HepG2 (cell line): ENCODE measurements around the gene ATP12A. TPM values are rescaled to one million over a fixed set of nuclear protein-coding genes. Genes with fewer than 3 reads are reported as not detected.

Source experiments
- ATAC-seq: fragments of 200-7000 bp; cut with Tn5 transposase; 3 replicates; pipeline ENCODE4 v1.9.1; 2020; ENCODE audit warnings: mild to moderate bottlenecking, moderate library complexity
- BruUV-seq: library from RNA; stranded (reverse); fragments of 400-500 nt; replicated peaks from 2 replicates; lab custom pipeline; 2021; lab: Mats Ljungman, UMichigan
- CTCF ChIA-PET: fragments of 300-600 bp; formaldehyde crosslinking; extraction: SDS; loops from one replicate; lab custom pipeline; 2021; ENCODE audit warnings: low total read pairs, inconsistent platforms, low intra/inter-chr PET ratio; lab: Yijun Ruan, JAX
- POLR2A ChIA-PET: fragments of 350-600 bp; sonication (Branson Sonifier 250); formaldehyde crosslinking; loops from one replicate; lab custom pipeline; 2020; ENCODE audit warnings: antibody characterized with exemption, inconsistent platforms; lab: Yijun Ruan, JAX
- DNase-seq: peaks from one replicate; pipeline ENCODE4 v3.0.0-alpha.2; 2015; ENCODE audit warnings: low spot score
- FAIRE-seq: peaks from 3 replicates; lab custom pipeline; 2011; peaks lifted over from hg19 to GRCh38; lab: Jason Lieb, UNC
- H2AFZ ChIP-seq: one replicate; pipeline ENCODE4 v1.6.1; 2011; ENCODE audit warnings: low read length, inconsistent platforms
- H3K27ac ChIP-seq: fragments of 300-600 bp; 3 replicates; pipeline ENCODE4 v1.8.0; 2011; ENCODE audit warnings: mixed run types, mild to moderate bottlenecking, mixed read lengths, low read length, inconsistent platforms; ENCODE audit not compliant: insufficient read depth; ENCODE audit errors: extremely low read length
- H3K27me3 ChIP-seq, 2 experiments: fragments of 200-600 bp in 1 of 2; 2 replicates in 1 of 2; 3 replicates in 1 of 2; pipeline versions ENCODE4 v1.6.0 to v1.8.0; 2011; ENCODE audit warnings: low read length in 2 of 2, mild to moderate bottlenecking in 2 of 2, moderate library complexity in 2 of 2, inconsistent platforms in 1 of 2; ENCODE audit not compliant: insufficient read depth in 2 of 2, control insufficient read depth in 1 of 2
- H3K36me3 ChIP-seq, 2 experiments: fragments of 200-600 bp in 1 of 2; replicated peaks in 1 of 2; 2 replicates in 1 of 2; 3 replicates in 1 of 2; pipeline versions ENCODE4 v1.5.1 to v1.8.0; 2011; ENCODE audit warnings: low read length in 2 of 2, inconsistent platforms in 1 of 2; ENCODE audit not compliant: insufficient read depth in 2 of 2, control insufficient read depth in 1 of 2
- H3K4me1 ChIP-seq: 2 replicates; pipeline ENCODE4 v1.5.1; 2012; ENCODE audit warnings: low read length, inconsistent platforms; ENCODE audit not compliant: insufficient read depth
- H3K4me2 ChIP-seq: 2 replicates; pipeline ENCODE4 v1.6.0; 2011; ENCODE audit warnings: low read depth, low read length, inconsistent platforms
- H3K4me3 ChIP-seq, 3 experiments: fragments of 200-600 bp in 1 of 3; sonication (generic), shearing (Covaris generic) in 1 of 3; replicated peaks in 1 of 3; 2 replicates each; pipeline ENCODE4 v1.5.1; 2011 to 2016; ENCODE audit warnings: low read length in 3 of 3, inconsistent platforms in 2 of 3, low read depth in 2 of 3, mild to moderate bottlenecking in 2 of 3, control low read depth in 1 of 3, mixed read lengths in 1 of 3; ENCODE audit not compliant: insufficient read depth in 1 of 3
- H3K79me2 ChIP-seq: one replicate; pipeline ENCODE4 v1.6.1; 2011; ENCODE audit warnings: low read length, inconsistent platforms; ENCODE audit not compliant: insufficient read depth
- H3K9ac ChIP-seq: 2 replicates; pipeline ENCODE4 v1.6.0; 2011; ENCODE audit warnings: mild to moderate bottlenecking, low read depth, low read length, inconsistent platforms; ENCODE audit not compliant: insufficient read depth
- H3K9me3 ChIP-seq: 2 replicates; pipeline ENCODE4 v1.5.1; 2012; ENCODE audit warnings: mild to moderate bottlenecking, low read length
- H4K20me1 ChIP-seq: 2 replicates; pipeline ENCODE4 v1.6.0; 2011; ENCODE audit warnings: inconsistent platforms, mild to moderate bottlenecking, low read length, moderate library complexity; ENCODE audit not compliant: insufficient read depth
- ARNT ChIP-seq: fragments of 450-650 bp; IDR thresholded peaks from 2 replicates; pipeline ENCODE4 v1.6.1; 2017
- CEBPZ ChIP-seq: IDR thresholded peaks from 2 replicates; pipeline ENCODE4 v1.6.1; 2012; ENCODE audit warnings: low read length, improper control_type of control experiment
- GPN1 ChIP-seq: sonication (generic); formaldehyde crosslinking; IDR thresholded peaks from 2 replicates; pipeline ENCODE4 v1.5.1; 2020; ENCODE audit warnings: missing genetic modification reagents, borderline replicate concordance
- MTF1 ChIP-seq: sonication (generic); formaldehyde crosslinking; IDR thresholded peaks from 2 replicates; pipeline ENCODE4 v1.5.0; 2020; ENCODE audit warnings: missing genetic modification reagents
- POGZ ChIP-seq: sonication (generic); formaldehyde crosslinking; IDR thresholded peaks from 2 replicates; pipeline ENCODE4 v1.4.0; 2020; ENCODE audit warnings: mild to moderate bottlenecking, missing genetic modification reagents
- SOX5 ChIP-seq: IDR thresholded peaks from 2 replicates; pipeline ENCODE4 v1.6.1; 2016; ENCODE audit warnings: borderline replicate concordance
- SP1 ChIP-seq, 2 experiments: fragments of 450-650 bp in 1 of 2; sonication (generic) in 1 of 2; formaldehyde crosslinking in 1 of 2; IDR thresholded peaks; 2 replicates each; pipeline versions ENCODE4 v1.4.0 to v1.6.1; 2016 to 2020; ENCODE audit warnings: missing genetic modification reagents in 1 of 2
- TOPORS ChIP-seq: sonication (generic); formaldehyde crosslinking; IDR thresholded peaks from 2 replicates; pipeline ENCODE4 v1.8.0; 2023; ENCODE audit warnings: mild to moderate bottlenecking, missing genetic modification reagents
- ZFP62 ChIP-seq: sonication (generic); formaldehyde crosslinking; IDR thresholded peaks from 2 replicates; pipeline ENCODE4 v1.4.0; 2020; ENCODE audit warnings: missing genetic modification reagents
- ZFP90 ChIP-seq: sonication (generic); formaldehyde crosslinking; IDR thresholded peaks from 2 replicates; pipeline ENCODE4 v1.8.0; 2022; ENCODE audit warnings: missing genetic modification reagents, mild to moderate bottlenecking, inconsistent platforms, borderline replicate concordance
- ZMYM2 ChIP-seq: sonication (generic); formaldehyde crosslinking; IDR thresholded peaks from 2 replicates; pipeline ENCODE4 v1.8.0; 2022; ENCODE audit warnings: mild to moderate bottlenecking, missing genetic modification reagents
- ZNF441 ChIP-seq: sonication (generic); formaldehyde crosslinking; IDR thresholded peaks from 2 replicates; pipeline ENCODE4 v1.7.0; 2021; ENCODE audit warnings: missing genetic modification reagents, borderline replicate concordance
- ZNF567 ChIP-seq: sonication (generic); formaldehyde crosslinking; IDR thresholded peaks from 2 replicates; pipeline ENCODE4 v1.8.1; 2023; ENCODE audit warnings: mild to moderate bottlenecking, missing genetic modification reagents, borderline replicate concordance
- WGBS: methylation state at CpG from one replicate; pipeline ENCODE4 v1.1.6; 2017; ENCODE audit warnings: low lambda C conversion rate; 5-methylcytosine and 5-hydroxymethylcytosine counted together
- in situ Hi-C: cut with HindIII; loops from 2 replicates; pipeline ENCODE4 v1.10.0; 2017; ENCODE audit warnings: low pct_unique_long_range_greater_than_20kb; ENCODE audit not compliant: extremely low pct_ligation_motif_present
- intact Hi-C: fragments of 100-400 bp; cut with micrococcal nuclease; formaldehyde crosslinking; loops from one replicate; pipeline ENCODE4 v1.10.0; 2022; ENCODE audit not compliant: unreplicated experiment
- polyA plus RNA-seq, 8 experiments: library from polyadenylated mRNA; depleted of rRNA in 3 of 8; stranded (reverse) in 7 of 8; unstranded in 1 of 8; fragments of >200 nt; fragmentation: Illumina TruSeq in 4 of 8; extraction: Trizol in 4 of 8; gene quantifications; 2 replicates each; pipeline versions ENCODE4 v1.2.1 to v1.2.3, GENCODE V29; 2011 to 2016; ENCODE audit warnings: low read depth in 4 of 8, missing spikeins in 1 of 8, mixed read lengths in 1 of 8; ENCODE audit not compliant: insufficient read depth in 1 of 8
- total RNA-seq, 5 experiments: library from RNA; depleted of rRNA; stranded (reverse); fragments of >200 nt; fragmentation: Illumina TruSeq; extraction: Trizol; gene quantifications; 2 replicates each; pipeline ENCODE4 v1.2.3, GENCODE V29; 2016; ENCODE audit warnings: low read depth in 1 of 5
- TF ChIP-seq, protein P1 (sequence below): IDR thresholded peaks from 2 replicates; pipeline ENCODE4 v1.6.1; 2012; ENCODE audit warnings: inconsistent platforms
- TF ChIP-seq, protein P2 (sequence below): sonication (generic); formaldehyde crosslinking; IDR thresholded peaks from 2 replicates; pipeline ENCODE4 v1.4.0; 2020; ENCODE audit warnings: mild to moderate bottlenecking, missing genetic modification reagents
- TF ChIP-seq, protein P3 (sequence below): sonication (generic); formaldehyde crosslinking; IDR thresholded peaks from 2 replicates; pipeline ENCODE4 v1.4.0; 2020; ENCODE audit warnings: mild to moderate bottlenecking, low read depth, missing genetic modification reagents

The ATP12A gene
- total and polyA plus RNA-seq, 2 of the 13 experiments (the other 11 are each of a cell fraction or from before 2014, with no cell fraction given) = not detected

- TF ChIP-seq GPN1 (CRISPR knock-in tag) (no peak), ARNT (no peak), ZFP62 (CRISPR knock-in tag) (no peak), SOX5 (CRISPR knock-in tag) (no peak), ZMYM2 (CRISPR knock-in tag) (no peak)
Observed at GRCh38 chr13:24663586-24663985, 16.6 kb upstream of the ATP12A start (continued).

GRCh38 chr13:24664726-24665409 lies 15.3 kb upstream of the ATP12A start:
- Histone ChIP-seq H3K79me2 (no peaks in the 10 kb centered on the region), H2AFZ (no peak overlapping the region), H3K9ac (no peak overlapping the region), H3K9me3 (no peaks in the 10 kb centered on the region), H3K36me3 (no peaks in the 10 kb centered on the region), H3K4me2 (no peak overlapping the region), H3K27me3 (peaks cover 2 to 23% of the 10 kb centered on the region in 2 experiments; a peak in 3 of 5 replicates), H3K4me3 (no peak overlapping the region), H3K4me1 (no peaks in the 10 kb centered on the region), H3K27ac (no peak overlapping the region), H4K20me1 (no peaks in the 10 kb centered on the region)
- FAIRE-seq (no peak), ATAC-seq (no peak), DNase-seq (no peak)
- in situ Hi-C loops (no loop called here), intact Hi-C loops (no loop called here)
- 28% methylated on average over 5 of the region's 5 CpGs for whole genome bisulfite sequencing
- BruUV-seq = no TSS peak
- ChIA-PET POLR2A (no interaction called here), CTCF (no interaction called here)
- TF ChIP-seq CEBPZ = no peak
- TF ChIP-seq, protein P1, sequence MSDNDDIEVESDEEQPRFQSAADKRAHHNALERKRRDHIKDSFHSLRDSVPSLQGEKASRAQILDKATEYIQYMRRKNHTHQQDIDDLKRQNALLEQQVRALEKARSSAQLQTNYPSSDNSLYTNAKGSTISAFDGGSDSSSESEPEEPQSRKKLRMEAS = no peak
- no peak for TF ChIP-seq SP1 (IDR thresholded peaks at IDR 0.05)
- TF ChIP-seq SP1 (CRISPR knock-in tag; IDR thresholded peaks at IDR 0.05) = no peak
- TF ChIP-seq ARNT = no peak
- no peak for TF ChIP-seq TOPORS (CRISPR knock-in tag)
- TF ChIP-seq POGZ = no peak
- no peak for TF ChIP-seq ZNF441 (CRISPR knock-in tag)
- TF ChIP-seq, protein P2, sequence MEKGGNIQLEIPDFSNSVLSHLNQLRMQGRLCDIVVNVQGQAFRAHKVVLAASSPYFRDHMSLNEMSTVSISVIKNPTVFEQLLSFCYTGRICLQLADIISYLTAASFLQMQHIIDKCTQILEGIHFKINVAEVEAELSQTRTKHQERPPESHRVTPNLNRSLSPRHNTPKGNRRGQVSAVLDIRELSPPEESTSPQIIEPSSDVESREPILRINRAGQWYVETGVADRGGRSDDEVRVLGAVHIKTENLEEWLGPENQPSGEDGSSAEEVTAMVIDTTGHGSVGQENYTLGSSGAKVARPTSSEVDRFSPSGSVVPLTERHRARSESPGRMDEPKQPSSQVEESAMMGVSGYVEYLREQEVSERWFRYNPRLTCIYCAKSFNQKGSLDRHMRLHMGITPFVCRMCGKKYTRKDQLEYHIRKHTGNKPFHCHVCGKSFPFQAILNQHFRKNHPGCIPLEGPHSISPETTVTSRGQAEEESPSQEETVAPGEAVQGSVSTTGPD (CRISPR knock-in tag) = no peak
- TF ChIP-seq, protein P3, sequence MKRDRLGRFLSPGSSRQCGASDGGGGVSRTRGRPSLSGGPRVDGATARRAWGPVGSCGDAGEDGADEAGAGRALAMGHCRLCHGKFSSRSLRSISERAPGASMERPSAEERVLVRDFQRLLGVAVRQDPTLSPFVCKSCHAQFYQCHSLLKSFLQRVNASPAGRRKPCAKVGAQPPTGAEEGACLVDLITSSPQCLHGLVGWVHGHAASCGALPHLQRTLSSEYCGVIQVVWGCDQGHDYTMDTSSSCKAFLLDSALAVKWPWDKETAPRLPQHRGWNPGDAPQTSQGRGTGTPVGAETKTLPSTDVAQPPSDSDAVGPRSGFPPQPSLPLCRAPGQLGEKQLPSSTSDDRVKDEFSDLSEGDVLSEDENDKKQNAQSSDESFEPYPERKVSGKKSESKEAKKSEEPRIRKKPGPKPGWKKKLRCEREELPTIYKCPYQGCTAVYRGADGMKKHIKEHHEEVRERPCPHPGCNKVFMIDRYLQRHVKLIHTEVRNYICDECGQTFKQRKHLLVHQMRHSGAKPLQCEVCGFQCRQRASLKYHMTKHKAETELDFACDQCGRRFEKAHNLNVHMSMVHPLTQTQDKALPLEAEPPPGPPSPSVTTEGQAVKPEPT (CRISPR knock-in tag) = no peak
- TF ChIP-seq ZNF567 (CRISPR knock-in tag) = no peak
- TF ChIP-seq ZFP90 (CRISPR knock-in tag) = no peak
- TF ChIP-seq MTF1 = no peak
